Head of caudate nucleus (tissue), 42 donors: Measurements from ENCODE around the gene FBLN5.
"Not testable (repeated sequence)": the region's sequence is repeated elsewhere in the genome, so short reads cannot be mapped to it uniquely, and the experiment has no call there.

ENCODE experiments used
- DNase-seq, 42 donors: peaks; one replicate each; pipeline versions ENCODE4 v3.0.0 to v3.0.0-alpha.2; 2020 to 2021; ENCODE audit warnings: mixed read lengths in 7 of 42
- intact Hi-C: fragments of 100-400 bp; cut with DNase I; formaldehyde crosslinking; loops from one replicate; pipeline ENCODE4 v1.15.0; 2022

FBLN5 gene

GRCh38 chr14:91845652-91846051 lies 101.8 kb downstream of the FBLN5 start:
- intact Hi-C loops, result no loop called here
- DNase-seq, result no peak

GRCh38 chr14:91845056-91845455 lies 102.4 kb downstream of the FBLN5 start:
- intact Hi-C loops, result not testable (repeated sequence)

GRCh38 chr14:91844029-91844428 lies 103.5 kb downstream of the FBLN5 start:
- intact Hi-C loops, result no loop called here
- DNase-seq, result no peak

More at GRCh38 chr14:91845056-91845455, 102.4 kb downstream of the FBLN5 start:
- not testable (repeated sequence) for DNase-seq

- intact Hi-C loops, result no loop called here
- no peak for DNase-seq
Observed at GRCh38 chr14:91843437-91843836, 104.1 kb downstream of the FBLN5 start.

GRCh38 chr14:91841065-91841464 lies 106.4 kb downstream of the FBLN5 start:
- DNase-seq, result no peak
- intact Hi-C loops, result no loop called here

- no peak for DNase-seq
- intact Hi-C loops, result no loop called here
Observed at GRCh38 chr14:91839749-91840148, 107.7 kb downstream of the FBLN5 start.

- intact Hi-C loops, result no loop called here
- DNase-seq, result no peak
Observed at GRCh38 chr14:91837076-91837475, 110.4 kb downstream of the FBLN5 start.

GRCh38 chr14:91835920-91836843 lies 111.3 kb downstream of the FBLN5 start:
- intact Hi-C loops, result no loop called here
- DNase-seq, result peak in 27 of 42 donors; percentile 4 to 73 (median 51)

GRCh38 chr14:91835197-91835919 lies 112.1 kb downstream of the FBLN5 start:
- intact Hi-C loops, result no loop called here
- no peak for DNase-seq

GRCh38 chr14:91834571-91834970 lies 112.9 kb downstream of the FBLN5 start:
- DNase-seq, result no peak
- intact Hi-C loops, result no loop called here

GRCh38 chr14:91831337-91831736 lies 116.2 kb downstream of the FBLN5 start:
- DNase-seq, result no peak
- intact Hi-C loops, result no loop called here

GRCh38 chr14:91830777-91831176 lies 116.7 kb downstream of the FBLN5 start:
- DNase-seq, result peak in 2 of 42 donors; percentile 4 to 13

GRCh38 chr14:91829511-91829910 lies 118.0 kb downstream of the FBLN5 start:
- intact Hi-C loops, result no loop called here

More at GRCh38 chr14:91830777-91831176, 116.7 kb downstream of the FBLN5 start:
- intact Hi-C loops, result no loop called here

GRCh38 chr14:91827746-91828145 lies 119.7 kb downstream of the FBLN5 start:
- intact Hi-C loops, result no loop called here

More at GRCh38 chr14:91829511-91829910, 118.0 kb downstream of the FBLN5 start:
- DNase-seq, result no peak

More at GRCh38 chr14:91827746-91828145, 119.7 kb downstream of the FBLN5 start:
- DNase-seq, result no peak
